Mesendoderm (in vitro differentiated cells): Measurements from ENCODE around the gene MYLK3.
"Not testable (repeated sequence)": the region's sequence is repeated elsewhere in the genome, so short reads cannot be mapped to it uniquely, and the experiment has no call there.

Source experiments
- DNase-seq: peaks from one replicate; pipeline ENCODE4 v3.0.0; 2013
- H2AK5ac ChIP-seq: 2 replicates; pipeline ENCODE4 v1.6.1; 2013; ENCODE audit warnings: low read length, inconsistent platforms
- H2BK120ac ChIP-seq: 2 replicates; pipeline ENCODE4 v1.6.1; 2013; ENCODE audit warnings: low read depth, mild to moderate bottlenecking, low read length, moderate library complexity, mixed read lengths
- H2BK15ac ChIP-seq: replicated peaks from 2 replicates; pipeline ENCODE4 v1.6.1; 2013; ENCODE audit warnings: low read depth, mild to moderate bottlenecking, moderate library complexity
- H2BK5ac ChIP-seq: 2 replicates; pipeline ENCODE4 v1.6.1; 2013; ENCODE audit warnings: low read length, inconsistent platforms
- H3K18ac ChIP-seq: 2 replicates; pipeline ENCODE4 v1.6.1; 2013; ENCODE audit warnings: mild to moderate bottlenecking, low read length, mixed read lengths
- H3K23ac ChIP-seq: one replicate; pipeline ENCODE4 v1.6.1; 2013; ENCODE audit warnings: low read length
- H3K27ac ChIP-seq: 2 replicates; pipeline ENCODE4 v1.5.1; 2013; ENCODE audit warnings: low read depth, mild to moderate bottlenecking, inconsistent platforms, low read length, moderate library complexity
- H3K27me3 ChIP-seq: 2 replicates; pipeline ENCODE4 v1.6.1; 2013; ENCODE audit warnings: low read length, control low read depth, mild to moderate bottlenecking, inconsistent platforms; ENCODE audit not compliant: insufficient read depth, poor library complexity
- H3K36me3 ChIP-seq: 2 replicates; pipeline ENCODE4 v1.6.1; 2013; ENCODE audit warnings: low read length, inconsistent platforms; ENCODE audit not compliant: control insufficient read depth, insufficient read depth
- H3K4ac ChIP-seq: one replicate; pipeline ENCODE4 v1.6.1; 2013; ENCODE audit warnings: low read depth, mild to moderate bottlenecking, low read length, moderate library complexity
- H3K4me1 ChIP-seq: 2 replicates; pipeline ENCODE4 v1.6.1; 2013; ENCODE audit warnings: low read depth, low read length, inconsistent platforms; ENCODE audit not compliant: control insufficient read depth
- H3K4me2 ChIP-seq: 2 replicates; pipeline ENCODE4 v1.6.1; 2013; ENCODE audit warnings: low read length
- H3K4me3 ChIP-seq: 2 replicates; pipeline ENCODE4 v1.5.1; 2013; ENCODE audit warnings: mild to moderate bottlenecking, low read length
- H3K56ac ChIP-seq: one replicate; pipeline ENCODE4 v1.6.1; 2013; ENCODE audit warnings: low read length
- H3K79me1 ChIP-seq: 2 replicates; pipeline ENCODE4 v1.6.1; 2013; ENCODE audit warnings: low read length, inconsistent platforms
- H3K79me2 ChIP-seq: 2 replicates; pipeline ENCODE4 v1.6.1; 2013; ENCODE audit warnings: mild to moderate bottlenecking, low read length; ENCODE audit not compliant: control insufficient read depth, insufficient read depth
- H3K9ac ChIP-seq: 2 replicates; pipeline ENCODE4 v1.6.1; 2013; ENCODE audit warnings: low read length, inconsistent platforms
- H4K5ac ChIP-seq: one replicate; pipeline ENCODE4 v1.6.1; 2013; ENCODE audit warnings: low read length
- H4K8ac ChIP-seq: one replicate; pipeline ENCODE4 v1.6.1; 2013; ENCODE audit warnings: low read depth, mild to moderate bottlenecking, control low read depth, low read length, moderate library complexity
- WGBS: extraction: QIAGEN DNeasy Blood & Tissue Kit; methylation state at CpG from one replicate; pipeline ENCODE4 v1.1.7; 2013; ENCODE audit warnings: low lambda C conversion rate, missing lambda C conversion rate; ENCODE audit not compliant: insufficient coverage; ENCODE audit errors: extremely low coverage; 5-methylcytosine and 5-hydroxymethylcytosine counted together

Gene MYLK3

DNA sequence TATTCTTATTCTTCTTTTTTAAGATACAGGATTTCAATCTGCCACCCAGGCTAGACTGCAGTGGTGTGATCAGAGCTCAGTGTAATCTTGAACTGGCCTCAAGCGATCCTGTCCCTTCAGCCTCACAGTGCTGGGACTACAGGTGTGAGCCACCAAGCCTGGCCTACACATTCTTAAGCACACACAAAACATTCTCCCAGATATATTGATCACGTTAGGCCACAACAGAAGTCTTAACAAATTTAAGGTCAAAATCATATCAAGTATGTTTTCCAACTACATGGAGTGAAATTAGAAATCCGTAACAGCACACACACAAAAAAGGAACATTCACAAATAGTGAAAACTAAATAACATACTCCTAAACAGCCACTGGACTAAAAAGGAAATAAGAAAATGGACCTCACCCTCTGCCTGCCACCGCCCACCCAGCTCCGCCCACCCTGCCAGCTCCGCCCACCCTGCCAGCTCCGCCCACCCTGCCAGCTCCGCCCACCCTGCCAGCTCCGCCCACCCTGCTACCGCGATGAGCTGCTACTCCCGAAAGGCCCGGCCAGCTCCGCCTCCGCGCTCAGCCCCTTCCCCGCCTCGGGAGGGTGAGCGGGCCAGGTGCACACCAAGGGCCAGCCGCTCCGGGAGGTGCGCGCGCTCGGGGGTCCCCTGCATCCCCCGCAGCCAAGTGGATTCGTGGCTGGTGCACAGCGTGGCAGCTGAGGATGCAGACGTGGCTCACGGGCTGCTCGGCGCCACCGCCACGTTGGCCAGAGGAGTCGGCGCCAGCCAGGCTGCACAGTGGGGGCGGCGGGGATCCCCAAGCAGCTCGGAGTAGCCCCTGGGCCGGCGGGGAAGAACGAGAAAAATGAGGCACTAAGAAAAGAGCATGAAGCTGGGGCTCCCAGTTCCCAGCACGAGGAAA, 41.6 kb upstream of the MYLK3 start:
- Histone ChIP-seq H3K79me1 (no peaks in the 10 kb centered on the region), H3K79me2 (no peaks in the 10 kb centered on the region), H2AK5ac (no peak overlapping the region), H3K23ac (no peak overlapping the region), H4K5ac (no peak overlapping the region), H3K27me3 (no peaks in the 10 kb centered on the region), H3K4me3 (peak overlapping the region; percentile 62), H4K8ac (no peak overlapping the region), H2BK5ac (peak overlapping the region; percentile 31), H3K4me1 (peaks cover 2% of the 10 kb centered on the region), H3K56ac (peak overlapping the region; percentile 91), H3K36me3 (no peaks in the 10 kb centered on the region), H3K27ac (peak overlapping the region; percentile 32), H3K4ac (no peak overlapping the region), H3K9ac (peak overlapping the region; percentile 81), H2BK15ac (no peak overlapping the region), H3K4me2 (peak overlapping the region; percentile 76), H3K18ac (peak overlapping the region; percentile 22), H2BK120ac (no peak overlapping the region)
- WGBS, result no CpG with 5 or more reads among the region's 43 CpGs
- DNase-seq, result peak; percentile 84

DNA sequence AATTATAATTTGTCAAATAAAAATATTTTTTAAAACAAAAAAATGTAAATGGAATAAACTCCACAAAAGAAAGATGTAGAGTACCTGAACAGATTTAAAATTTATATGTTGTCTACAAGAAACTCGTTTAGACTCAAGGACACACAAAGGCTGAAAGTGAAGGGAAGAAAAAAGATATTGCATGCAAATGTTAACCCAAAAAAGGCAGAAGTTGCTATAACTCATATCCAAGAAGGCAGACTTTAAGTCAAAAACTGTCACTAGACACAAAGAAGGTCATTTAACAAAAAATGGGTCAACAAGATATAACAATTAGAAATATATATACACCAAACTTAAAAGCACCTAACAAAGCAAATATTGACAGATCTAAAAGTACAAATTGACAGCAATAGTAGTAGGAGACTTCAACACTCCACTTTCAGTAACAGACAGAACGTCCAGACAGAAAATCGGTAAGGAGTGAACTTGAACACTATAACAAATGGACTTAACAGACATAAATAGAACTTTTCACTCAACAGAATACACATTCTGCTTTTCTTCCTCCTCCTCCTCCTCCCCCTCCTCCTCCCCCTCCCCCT, 40.8 kb upstream of the MYLK3 start:
- WGBS, result no CpG with 5 or more reads among the region's 3 CpGs

DNA sequence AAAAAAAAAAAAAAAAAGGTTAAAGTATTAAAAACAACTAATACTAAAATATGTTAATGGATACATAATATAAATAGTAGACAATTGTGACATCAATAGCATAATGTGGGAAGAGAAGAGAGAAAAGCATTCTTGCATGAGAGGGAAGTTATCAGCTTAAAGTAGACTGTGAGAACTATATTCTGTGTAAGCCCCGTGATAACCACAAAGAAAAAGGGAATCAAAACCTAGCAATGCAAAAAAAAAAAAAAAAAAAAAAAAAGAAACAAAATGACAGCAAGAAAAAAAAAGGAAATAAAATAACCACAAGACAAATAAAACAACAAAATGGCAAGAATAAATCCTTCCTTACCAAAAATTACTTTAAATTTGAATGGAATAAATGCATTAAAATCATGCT, 39.8 kb upstream of the MYLK3 start:
- WGBS, result no CpG with 5 or more reads among the region's 1 CpG
- no peaks in the 10 kb centered on the region for H3K79me1 ChIP-seq

More for the DNA sequence above, 40.8 kb upstream of the MYLK3 start:
- no peak overlapping the region for H2BK5ac ChIP-seq
- no peak overlapping the region for H3K18ac ChIP-seq
- no peaks in the 10 kb centered on the region for H3K79me2 ChIP-seq
- H2BK15ac ChIP-seq, result no peak overlapping the region
- no peak overlapping the region for H3K56ac ChIP-seq
- H3K79me1 ChIP-seq, result no peaks in the 10 kb centered on the region
- no peak for DNase-seq
- no peak overlapping the region for H3K27ac ChIP-seq
- no peak overlapping the region for H3K9ac ChIP-seq
- H4K8ac ChIP-seq, result no peak overlapping the region
- no peaks in the 10 kb centered on the region for H3K27me3 ChIP-seq
- peaks cover 2% of the 10 kb centered on the region for H3K4me1 ChIP-seq
- H4K5ac ChIP-seq, result no peak overlapping the region
- no peak overlapping the region for H3K4me3 ChIP-seq
- H2BK120ac ChIP-seq, result no peak overlapping the region
- no peak overlapping the region for H3K4ac ChIP-seq
- no peak overlapping the region for H3K4me2 ChIP-seq
- no peak overlapping the region for H3K23ac ChIP-seq
- H3K36me3 ChIP-seq, result no peaks in the 10 kb centered on the region
- no peak overlapping the region for H2AK5ac ChIP-seq

DNA sequence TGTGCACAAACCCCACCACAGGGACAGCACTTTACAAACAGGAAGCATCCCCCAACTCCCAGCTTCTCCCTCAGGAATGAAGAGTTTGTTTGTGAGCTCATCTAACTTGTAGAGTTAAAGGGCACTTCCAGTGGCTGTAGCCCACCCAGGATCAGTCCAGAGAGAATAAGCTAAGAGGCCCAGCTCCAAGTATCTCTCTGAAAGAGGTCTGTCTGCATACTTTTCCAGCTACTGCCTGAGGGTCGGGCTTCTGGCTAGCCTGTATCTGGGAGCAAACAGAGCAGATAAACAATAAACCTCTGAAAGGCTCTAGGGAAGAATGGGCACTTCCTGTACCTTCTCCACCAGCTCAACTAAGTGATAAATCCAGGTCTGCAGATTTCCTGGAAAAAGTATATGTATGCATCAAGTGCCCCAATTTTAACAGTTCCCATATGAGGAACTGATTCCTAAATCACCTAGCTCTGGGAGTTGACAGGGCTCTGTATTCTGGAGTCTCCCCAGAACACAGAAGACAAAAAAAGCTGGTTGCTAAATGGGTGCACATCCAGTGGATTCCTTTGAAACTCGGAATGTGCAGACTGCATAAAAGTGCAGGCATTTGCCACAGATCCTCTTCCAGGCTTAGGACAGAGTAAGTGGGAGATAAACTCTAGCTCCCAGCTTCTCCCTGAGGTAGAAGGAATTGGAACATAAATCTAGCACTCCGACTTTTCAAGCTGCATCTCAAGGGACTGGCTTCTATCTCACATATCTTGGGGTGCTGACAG, 37.1 kb upstream of the MYLK3 start:
- Histone ChIP-seq H3K4me3 (no peak overlapping the region), H3K4me2 (no peak overlapping the region), H2AK5ac (no peak overlapping the region), H4K8ac (no peak overlapping the region), H3K9ac (no peak overlapping the region), H3K23ac (no peak overlapping the region), H3K18ac (peak overlapping the region; percentile 11), H3K36me3 (no peaks in the 10 kb centered on the region), H2BK15ac (no peak overlapping the region), H3K79me1 (no peaks in the 10 kb centered on the region), H3K27ac (no peak overlapping the region), H3K56ac (peak overlapping the region; percentile 36), H4K5ac (no peak overlapping the region), H3K79me2 (no peaks in the 10 kb centered on the region), H2BK5ac (no peak overlapping the region), H2BK120ac (no peak overlapping the region), H3K4me1 (peaks cover 2% of the 10 kb centered on the region), H3K4ac (peak overlapping the region; percentile 55), H3K27me3 (no peaks in the 10 kb centered on the region)
- WGBS, result no CpG with 5 or more reads among the region's 3 CpGs
- DNase-seq, result peak; percentile 71

More for the DNA sequence above, 39.8 kb upstream of the MYLK3 start:
- Histone ChIP-seq H3K23ac (no peak overlapping the region), H3K9ac (no peak overlapping the region), H3K27ac (no peak overlapping the region), H3K56ac (no peak overlapping the region), H3K4me1 (peaks cover 2% of the 10 kb centered on the region), H3K18ac (no peak overlapping the region), H3K4me3 (no peak overlapping the region), H4K5ac (no peak overlapping the region), H2BK5ac (no peak overlapping the region), H2BK15ac (no peak overlapping the region), H2AK5ac (no peak overlapping the region), H2BK120ac (no peak overlapping the region), H3K36me3 (no peaks in the 10 kb centered on the region), H4K8ac (no peak overlapping the region), H3K4me2 (no peak overlapping the region), H3K79me2 (no peaks in the 10 kb centered on the region), H3K4ac (no peak overlapping the region), H3K27me3 (no peaks in the 10 kb centered on the region)
- DNase-seq, result no peak

DNA sequence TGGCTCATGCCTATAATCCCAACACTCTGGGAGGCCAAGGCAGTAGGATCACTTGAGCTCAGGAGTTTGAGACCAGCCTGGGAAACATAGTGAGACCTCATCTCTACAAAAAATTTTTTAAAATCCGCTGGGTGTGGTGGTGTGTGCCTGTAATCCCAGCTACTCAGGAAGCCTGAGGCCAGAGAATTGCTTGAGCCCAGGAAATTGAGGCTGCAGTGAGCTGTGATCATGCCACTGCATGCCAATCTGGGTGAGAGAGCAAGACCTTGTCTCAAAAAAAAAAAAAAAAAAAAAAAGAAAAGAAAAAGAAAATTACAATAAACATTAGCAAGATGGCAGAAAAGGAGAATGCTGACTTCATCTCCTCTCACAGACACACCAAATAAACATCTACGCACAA, 36.4 kb upstream of the MYLK3 start:
- H3K9ac ChIP-seq, H3K79me2 ChIP-seq, H3K18ac ChIP-seq, H3K56ac ChIP-seq, H2AK5ac ChIP-seq, H3K4me3 ChIP-seq, DNase-seq, H2BK15ac ChIP-seq, H3K23ac ChIP-seq, H4K5ac ChIP-seq, H4K8ac ChIP-seq, H3K4me1 ChIP-seq, H3K4ac ChIP-seq, H3K4me2 ChIP-seq, H3K79me1 ChIP-seq, H3K27ac ChIP-seq, H2BK120ac ChIP-seq, H2BK5ac ChIP-seq, H3K27me3 ChIP-seq, H3K36me3 ChIP-seq: not testable (repeated sequence)
- WGBS, result no CpG with 5 or more reads among the region's 2 CpGs
